Astrocyte (in vitro differentiated cells and primary cell): ENCODE results near the gene ASB18.

Experiments used
- CTCF ChIP-seq: IDR thresholded peaks from 2 replicates; pipeline ENCODE4 v1.5.1; 2011; ENCODE audit warnings: low read depth, mild to moderate bottlenecking, inconsistent platforms, low read length, moderate library complexity; ENCODE audit not compliant: insufficient read depth
- EZH2 ChIP-seq: IDR thresholded peaks from 2 replicates; pipeline ENCODE4 v1.6.1; 2012; ENCODE audit warnings: mild to moderate bottlenecking, low read length, inconsistent platforms; ENCODE audit not compliant: insufficient read depth

- TF ChIP-seq CTCF (no peak), EZH2 (peak; percentile 37)
Observed at GRCh38 chr2:236179236-236180075, 84.8 kb downstream of the ASB18 start.
